ENCODE measurements around the gene NFATC1.

NFATC1 gene

GRCh38 chr18:79519751-79520477, 124.2 kb downstream of the NFATC1 start:
- no peak overlapping the region for H3K27ac ChIP-seq
- H3K4me1 ChIP-seq = peaks cover 38 to 74% (median 60%) of the 10 kb centered on the region in 10 experiments
- peaks cover 0 to 46% (median 16%) of the 10 kb centered on the region in 11 experiments; a peak in 16 of 22 replicates for H3K27me3 ChIP-seq
- peak overlapping the region in 6 of 11 experiments; percentile 22 to 50 (median 40); a peak in 10 of 22 replicates for H3K4me2 ChIP-seq
- no peak for TF ChIP-seq Cebpa-rat (IDR thresholded peaks at IDR 0.05)
- no peak overlapping the region for H3K4me3 ChIP-seq
- no peaks in the 10 kb centered on the region for H3K9me3 ChIP-seq (replicated peaks in 1 of 11)
- H4K20me1 ChIP-seq = peaks cover 12 to 52% (median 24%) of the 10 kb centered on the region in 11 experiments; a peak in 15 of 22 replicates
- no peak overlapping the region for H3K9ac ChIP-seq
- no peaks in the 10 kb centered on the region for H3K36me3 ChIP-seq

- Histone ChIP-seq H3K4me1 (peaks cover 38 to 70% (median 56%) of the 10 kb centered on the region in 10 experiments), H3K9ac (no peak overlapping the region), H3K27ac (no peak overlapping the region), H3K4me3 (no peak overlapping the region), H3K4me2 (peak overlapping the region in 6 of 11 experiments; percentile 22 to 50 (median 40); a peak in 9 of 22 replicates), H3K9me3 (replicated peaks in 1 of 11) (no peaks in the 10 kb centered on the region), H4K20me1 (peaks cover 12 to 55% (median 27%) of the 10 kb centered on the region in 11 experiments; a peak in 16 of 22 replicates), H3K36me3 (no peaks in the 10 kb centered on the region), H3K27me3 (peaks cover 0 to 50% (median 16%) of the 10 kb centered on the region in 11 experiments; a peak in 16 of 22 replicates)
- no peak for TF ChIP-seq Cebpa-rat (IDR thresholded peaks at IDR 0.05)
These were observed 125.0 kb downstream of the NFATC1 start for GRCh38 chr18:79520478-79521390.

- no peak overlapping the region for H3K4me3 ChIP-seq
- H3K9ac ChIP-seq = no peak overlapping the region
- no peak overlapping the region for H3K27ac ChIP-seq
These were observed 125.9 kb downstream of the NFATC1 start for GRCh38 chr18:79521416-79522205.

GRCh38 chr18:79522451-79523205, 126.9 kb downstream of the NFATC1 start:
- no peak overlapping the region for H3K27ac ChIP-seq
- TF ChIP-seq Cebpa-rat (IDR thresholded peaks at IDR 0.05) = no peak
- H3K36me3 ChIP-seq = peaks cover 0 to 8% (median 2%) of the 10 kb centered on the region in 11 experiments; a peak in 7 of 22 replicates
- H3K27me3 ChIP-seq = peaks cover 0 to 55% (median 16%) of the 10 kb centered on the region in 11 experiments; a peak in 16 of 22 replicates
- H3K9ac ChIP-seq = 0 out of 22 replicates have a peak overlapping the region, but pooled peaks of 1 of the 11 experiments have one; percentile 1
- H3K4me2 ChIP-seq = peak overlapping the region; percentile 70 to 94 (median 83); a peak in 19 of 22 replicates
- H3K4me1 ChIP-seq = peaks cover 30 to 55% (median 41%) of the 10 kb centered on the region in 10 experiments
- no peaks in the 10 kb centered on the region for H3K9me3 ChIP-seq (replicated peaks in 1 of 11)
- peaks cover 12 to 64% (median 36%) of the 10 kb centered on the region in 11 experiments; a peak in 16 of 22 replicates for H4K20me1 ChIP-seq
- no peak overlapping the region for H3K4me3 ChIP-seq

More at GRCh38 chr18:79521416-79522205, 125.9 kb downstream of the NFATC1 start:
- Histone ChIP-seq H3K36me3 (no peaks in the 10 kb centered on the region), H4K20me1 (peaks cover 12 to 62% (median 35%) of the 10 kb centered on the region in 11 experiments; a peak in 16 of 22 replicates), H3K27me3 (peaks cover 0 to 52% (median 16%) of the 10 kb centered on the region in 11 experiments; a peak in 16 of 22 replicates), H3K4me2 (no peak overlapping the region), H3K9me3 (replicated peaks in 1 of 11) (no peaks in the 10 kb centered on the region), H3K4me1 (peaks cover 38 to 65% (median 49%) of the 10 kb centered on the region in 10 experiments)
- no peak for TF ChIP-seq Cebpa-rat (IDR thresholded peaks at IDR 0.05)

- H3K27ac ChIP-seq = no peak overlapping the region
- no peak overlapping the region; a peak in 1 of 22 replicates for H3K9ac ChIP-seq
- no peak for TF ChIP-seq Cebpa-rat (IDR thresholded peaks at IDR 0.05)
- H3K4me2 ChIP-seq = peak overlapping the region; percentile 70 to 94 (median 83)
- H3K36me3 ChIP-seq = peaks cover 0 to 14% (median 6%) of the 10 kb centered on the region in 11 experiments; a peak in 7 of 22 replicates
- H3K4me1 ChIP-seq = peaks cover 23 to 50% (median 34%) of the 10 kb centered on the region in 10 experiments
- H3K9me3 ChIP-seq (replicated peaks in 1 of 11) = no peaks in the 10 kb centered on the region
- no peak overlapping the region for H3K4me3 ChIP-seq
- H3K27me3 ChIP-seq = peaks cover 0 to 58% (median 16%) of the 10 kb centered on the region in 11 experiments; a peak in 16 of 22 replicates
- peaks cover 12 to 59% (median 39%) of the 10 kb centered on the region in 11 experiments; a peak in 16 of 22 replicates for H4K20me1 ChIP-seq
These were observed 127.5 kb downstream of the NFATC1 start for GRCh38 chr18:79523206-79523735.

- H4K20me1 ChIP-seq = peaks cover 12 to 59% (median 40%) of the 10 kb centered on the region in 11 experiments; a peak in 16 of 22 replicates
- peak overlapping the region in 5 of 11 experiments; percentile 31 to 57 (median 33); a peak in 6 of 22 replicates for H3K9ac ChIP-seq
- H3K9me3 ChIP-seq (replicated peaks in 1 of 11) = no peaks in the 10 kb centered on the region
These were observed 128.0 kb downstream of the NFATC1 start for GRCh38 chr18:79523736-79524180.

More at GRCh38 chr18:79523736-79524180, 128.0 kb downstream of the NFATC1 start:
- peak overlapping the region in 1 of 10 experiments; percentile 2; a peak in 1 of 20 replicates for H3K4me3 ChIP-seq
- no peak for TF ChIP-seq Cebpa-rat (IDR thresholded peaks at IDR 0.05)
- H3K4me2 ChIP-seq = peak overlapping the region; percentile 70 to 94 (median 83)
- H3K27ac ChIP-seq = peak overlapping the region in 3 of 11 experiments; percentile 4 to 21 (median 18); a peak in 1 of 22 replicates
- H3K27me3 ChIP-seq = peaks cover 0 to 59% (median 16%) of the 10 kb centered on the region in 11 experiments; a peak in 16 of 22 replicates
- peaks cover 22 to 51% (median 32%) of the 10 kb centered on the region in 10 experiments for H3K4me1 ChIP-seq
- peaks cover 0 to 15% (median 6%) of the 10 kb centered on the region in 11 experiments; a peak in 7 of 22 replicates for H3K36me3 ChIP-seq

Measured in BLaER1 treated with 17β-estradiol and CSF1 and Interleukin-3, amounts not matched to agents 10 nM and 100 nM (cell line).